Breast epithelium (tissue), 4 donors: ENCODE data around the gene IL17C. TPM values are rescaled to one million over a fixed set of nuclear protein-coding genes. Genes with fewer than 3 reads are reported as not detected.

Experiments used
- DNase-seq, 2 donors: peaks; one replicate each; pipeline ENCODE4 v3.0.0-alpha.2; 2019; ENCODE audit warnings: low spot score in 2 of 2
- H3K27ac ChIP-seq, 2 donors: fragments of 200-600 bp; sonication (generic) in 1 of 2; one replicate each; pipeline ENCODE4 v1.5.1; 2016 to 2019; ENCODE audit warnings: mild to moderate bottlenecking in 1 of 2
- H3K27me3 ChIP-seq, 2 donors: fragments of 200-600 bp; sonication (generic) in 1 of 2; one replicate each; pipeline versions ENCODE4 v1.5.1 to v1.6.0; 2017 to 2019; ENCODE audit warnings: control low read depth in 1 of 2, mild to moderate bottlenecking in 1 of 2
- H3K36me3 ChIP-seq: fragments of 200-600 bp; one replicate; pipeline ENCODE4 v1.5.1; 2019
- H3K4me1 ChIP-seq, 2 donors: fragments of 200-600 bp; sonication (generic); one replicate each; pipeline ENCODE4 v1.5.1; 2016 to 2019; ENCODE audit warnings: control low read depth in 1 of 2
- H3K4me3 ChIP-seq, 3 donors: fragments of 200-600 bp; sonication (generic); 1 replicate in 2 of 3; 2 replicates in 1 of 3; pipeline ENCODE4 v1.5.1; 2016 to 2019; ENCODE audit warnings: mild to moderate bottlenecking in 3 of 3, moderate library complexity in 2 of 3
- H3K9me3 ChIP-seq, 2 donors: fragments of 200-600 bp; sonication (generic) in 1 of 2; one replicate each; pipeline ENCODE4 v1.5.1; 2016 to 2019; ENCODE audit warnings: control low read depth in 1 of 2
- CTCF ChIP-seq, 3 donors: fragments of 450-650 bp; IDR thresholded peaks; one replicate each; pipeline ENCODE4 v1.5.1; 2016 to 2017; ENCODE audit warnings: antibody characterized with exemption in 3 of 3, mild to moderate bottlenecking in 3 of 3, moderate library complexity in 3 of 3
- POLR2A ChIP-seq: fragments of 450-650 bp; IDR thresholded peaks from one replicate; pipeline ENCODE4 v1.6.1; 2016; ENCODE audit warnings: antibody characterized with exemption, mild to moderate bottlenecking, moderate library complexity
- POLR2AphosphoS5 ChIP-seq, 3 donors: sonication (generic); formaldehyde crosslinking; IDR thresholded peaks; one replicate each; pipeline ENCODE4 v1.6.1; 2017; ENCODE audit warnings: antibody characterized with exemption in 3 of 3
- intact Hi-C: fragments of 100-400 bp; cut with DNase I; formaldehyde crosslinking; loops from one replicate; pipeline ENCODE4 v1.15.1; 2023; ENCODE audit warnings: low total_unique reads
- total RNA-seq, 3 donors: library from RNA; depleted of rRNA; stranded (reverse); fragments of >200 nt; gene quantifications; one replicate each; pipeline ENCODE4 v1.1.0, GENCODE V29; 2016

IL17C gene
- total RNA-seq, 3 donors from 2014 or later, result not detected

- no peaks in the 10 kb centered on the region for H3K36me3 ChIP-seq
- peaks cover under 1 to 2% of the 10 kb centered on the region in 2 donors for H3K4me1 ChIP-seq
- H3K27ac ChIP-seq, result no peak overlapping the region
- peaks cover 4 to 45% of the 10 kb centered on the region in 2 donors for H3K27me3 ChIP-seq
- intact Hi-C loops, result no loop called here
- no peak overlapping the region for H3K4me3 ChIP-seq
- no peak for DNase-seq
- TF ChIP-seq CTCF (IDR thresholded peaks at IDR 0.05), result no peak
- no peak for TF ChIP-seq POLR2A
- no peak for TF ChIP-seq POLR2AphosphoS5 (IDR thresholded peaks at IDR 0.05)
- no peaks in the 10 kb centered on the region for H3K9me3 ChIP-seq
These were observed 42.2 kb downstream of the IL17C start for GRCh38 chr16:88680554-88681083.

- peaks cover 4 to 45% of the 10 kb centered on the region in 2 donors for H3K27me3 ChIP-seq
- intact Hi-C loops, result no loop called here
These were observed 42.8 kb downstream of the IL17C start for GRCh38 chr16:88681084-88681680.

GRCh38 chr16:88681709-88682451, 43.5 kb downstream of the IL17C start:
- no peak overlapping the region for H3K4me3 ChIP-seq
- peaks cover 6 to 8% of the 10 kb centered on the region in 2 donors for H3K4me1 ChIP-seq
- intact Hi-C loops, result no loop called here
- no peaks in the 10 kb centered on the region for H3K9me3 ChIP-seq
- DNase-seq, result no peak
- H3K27me3 ChIP-seq, result peaks cover 4 to 42% of the 10 kb centered on the region in 2 donors
- TF ChIP-seq CTCF (IDR thresholded peaks at IDR 0.05) (no peak), POLR2A (no peak), POLR2AphosphoS5 (IDR thresholded peaks at IDR 0.05) (no peak)
- H3K27ac ChIP-seq, result peak overlapping the region in 1 of 2 donors; percentile 52
- no peaks in the 10 kb centered on the region for H3K36me3 ChIP-seq

More at GRCh38 chr16:88681084-88681680, 42.8 kb downstream of the IL17C start:
- H3K4me1 ChIP-seq, result peaks cover 6% of the 10 kb centered on the region in 2 donors
- H3K4me3 ChIP-seq, result no peak overlapping the region
- no peak for TF ChIP-seq POLR2AphosphoS5 (IDR thresholded peaks at IDR 0.05)
- no peak for TF ChIP-seq POLR2A
- H3K36me3 ChIP-seq, result no peaks in the 10 kb centered on the region
- no peak overlapping the region for H3K27ac ChIP-seq
- H3K9me3 ChIP-seq, result no peaks in the 10 kb centered on the region
- no peak for DNase-seq

GRCh38 chr16:88684569-88685155, 46.3 kb downstream of the IL17C start:
- Histone ChIP-seq H3K27ac (no peak overlapping the region), H3K36me3 (no peaks in the 10 kb centered on the region), H3K4me3 (no peak overlapping the region), H3K27me3 (peaks cover 0 to 21% of the 10 kb centered on the region in 2 donors), H3K9me3 (no peaks in the 10 kb centered on the region), H3K4me1 (peaks cover 6 to 8% of the 10 kb centered on the region in 2 donors)
- no peak for DNase-seq
- intact Hi-C loops, result no loop called here
- TF ChIP-seq POLR2AphosphoS5 (IDR thresholded peaks at IDR 0.05) (no peak), POLR2A (no peak), CTCF (IDR thresholded peaks at IDR 0.05) (no peak)

DNA sequence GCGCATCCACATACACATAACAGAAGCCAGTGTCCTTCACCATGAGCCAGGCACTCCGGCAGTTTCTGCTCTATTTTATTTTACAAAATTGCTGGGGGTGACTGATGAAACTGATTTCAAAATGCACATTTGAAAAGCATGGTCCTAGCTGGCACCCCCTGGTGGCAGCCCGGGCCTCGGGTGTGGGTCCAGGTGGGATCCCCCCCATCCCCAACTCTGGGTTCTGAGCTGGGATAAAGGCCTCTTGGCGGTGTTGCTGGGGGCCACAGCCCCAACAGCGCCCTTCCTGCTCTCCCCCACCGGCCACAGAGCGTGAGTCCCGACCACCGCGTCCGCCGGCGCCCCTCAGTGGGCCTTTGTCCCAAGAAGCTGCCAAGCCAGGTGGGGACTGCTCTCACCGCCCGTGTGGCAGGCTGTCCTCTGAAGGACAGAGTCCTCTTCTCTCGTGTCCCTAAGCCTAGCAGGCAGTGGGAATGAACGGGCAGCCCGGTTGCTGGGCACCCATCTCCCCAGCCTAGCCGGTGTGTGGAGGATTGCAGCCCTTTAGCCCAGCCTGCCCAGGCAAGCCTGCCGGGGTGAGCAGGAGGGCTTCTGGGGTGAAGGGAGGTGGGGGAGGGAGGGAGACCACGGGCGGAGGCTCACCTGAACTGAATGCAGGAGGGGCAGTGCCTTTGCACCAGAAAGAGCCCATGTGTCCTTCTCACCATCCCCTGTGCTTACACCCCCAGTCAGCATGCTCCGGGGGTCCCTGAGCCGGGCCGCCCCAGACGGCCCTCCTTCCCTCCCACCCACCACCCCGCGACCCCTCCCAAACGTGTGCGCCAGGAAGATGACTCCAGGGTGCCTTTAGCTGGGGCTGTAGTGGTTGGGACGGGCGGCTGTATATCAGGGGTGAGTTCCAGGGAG, 47.0 kb downstream of the IL17C start:
- Histone ChIP-seq H3K4me1 (peaks cover 6 to 8% of the 10 kb centered on the region in 2 donors), H3K27me3 (peaks cover 0 to 25% of the 10 kb centered on the region in 2 donors), H3K27ac (no peak overlapping the region), H3K9me3 (no peaks in the 10 kb centered on the region), H3K4me3 (peak overlapping the region; percentile 43 to 83 (median 64)), H3K36me3 (no peaks in the 10 kb centered on the region)
- intact Hi-C loops, result no loop called here
- no peak for DNase-seq
- no peak for TF ChIP-seq POLR2A
- TF ChIP-seq CTCF (IDR thresholded peaks at IDR 0.05), result peak in 2 of 3 donors; percentile 35 to 39
